ENCODE results near the gene KNDC1.

Gene KNDC1

DNA sequence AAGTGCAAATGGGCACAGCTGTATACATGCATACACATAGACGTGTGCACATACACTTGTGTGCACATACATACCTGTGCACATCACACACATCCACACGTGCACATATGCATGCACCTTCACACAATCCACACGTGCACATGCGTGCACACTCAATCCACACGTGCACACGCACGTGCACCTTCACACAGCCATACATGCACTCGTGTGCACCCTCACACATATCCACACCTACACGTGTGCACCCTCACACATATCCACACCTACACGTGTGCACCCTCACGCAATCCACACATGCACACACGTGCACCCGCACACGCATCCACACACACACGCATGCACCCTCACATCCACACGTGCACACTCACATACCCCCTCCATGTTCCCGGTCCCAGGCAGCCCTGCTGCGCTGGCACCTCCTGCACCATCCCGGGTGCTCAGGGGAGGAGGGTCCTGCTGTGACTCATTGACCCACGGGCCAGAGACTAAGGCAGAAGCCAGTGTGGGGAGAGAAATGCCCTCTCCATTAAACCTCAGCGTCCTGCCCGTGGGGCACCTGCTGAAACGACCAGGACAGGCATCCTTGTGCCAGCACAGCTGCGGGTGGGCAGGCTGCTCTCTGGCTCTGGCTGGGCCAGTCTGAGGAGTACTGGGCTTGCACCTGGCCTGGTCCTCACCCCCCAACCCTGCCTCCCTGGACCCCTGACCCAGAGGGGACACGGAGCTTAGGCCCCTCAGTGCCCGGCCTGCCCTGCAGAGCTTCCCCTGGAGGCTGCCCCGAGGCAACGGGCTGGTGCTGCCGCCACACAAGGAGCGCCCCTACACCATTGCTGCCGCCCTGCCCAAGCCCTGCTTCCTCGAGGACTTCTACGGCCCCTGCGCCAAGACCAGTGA lies 52.2 kb downstream of the KNDC1 start:
- DNase-seq (ENCODE audit: low read depth): no peak
- TF ChIP-seq CTCF (conservative IDR thresholded peaks at IDR 0.05; ENCODE audit: control insufficient read depth, insufficient read depth, low read depth, low read length): no peak

GRCh38 chr10:133212853-133213494 lies 53.0 kb downstream of the KNDC1 start:
- DNase-seq (ENCODE audit: low read depth): no peak
- H3K4me3 ChIP-seq (ENCODE audit: control insufficient read depth, low read depth, low read length): no peak overlapping the region
- no peak for TF ChIP-seq CTCF (conservative IDR thresholded peaks at IDR 0.05; ENCODE audit: control insufficient read depth, insufficient read depth, low read depth, low read length)

More for the DNA sequence above, 52.2 kb downstream of the KNDC1 start:
- H3K4me3 ChIP-seq (ENCODE audit: control insufficient read depth, low read depth, low read length): no peak overlapping the region

DNA sequence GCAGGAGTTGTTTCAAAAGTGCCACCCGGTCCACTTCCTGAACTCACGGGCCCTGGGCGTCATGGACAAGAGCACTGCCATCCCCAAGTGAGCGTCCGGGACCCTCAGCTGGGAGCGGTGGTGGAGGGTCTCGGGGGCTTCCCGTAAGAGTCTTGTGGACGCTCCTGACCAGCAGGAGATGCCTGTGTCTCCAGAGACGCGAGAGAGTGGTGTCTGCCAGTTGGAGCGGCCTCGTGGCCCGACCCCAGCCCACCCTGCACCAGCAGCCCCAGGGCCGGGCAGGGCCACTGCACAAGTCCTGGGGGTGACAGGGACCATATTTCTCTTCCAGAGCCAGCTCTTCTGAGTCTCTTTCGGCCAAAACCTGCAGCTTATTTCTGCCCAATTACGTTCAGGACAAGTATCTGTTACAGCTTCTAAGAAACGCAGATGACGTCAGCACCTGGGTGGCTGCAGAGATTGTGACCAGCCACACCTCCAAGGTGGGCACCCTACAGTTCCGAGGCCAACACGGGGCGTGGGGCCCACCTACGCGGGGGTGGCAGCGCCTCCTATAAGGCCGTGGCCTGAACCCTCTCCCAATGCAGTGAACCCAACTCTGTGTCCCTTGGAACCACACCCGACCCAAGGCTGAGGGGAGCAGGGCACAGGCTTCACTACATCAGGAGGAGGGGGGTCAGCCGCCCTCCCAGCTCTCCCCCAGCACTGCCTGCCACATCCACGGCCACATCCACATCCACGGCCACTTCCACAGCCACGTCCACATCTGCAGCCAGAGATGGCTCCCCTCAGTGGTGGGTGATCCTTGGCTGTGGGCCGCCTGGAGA lies 53.8 kb downstream of the KNDC1 start:
- DNase-seq (ENCODE audit: low read depth): no peak
- TF ChIP-seq CTCF (conservative IDR thresholded peaks at IDR 0.05; ENCODE audit: control insufficient read depth, insufficient read depth, low read depth, low read length): no peak
- no peak overlapping the region for H3K4me3 ChIP-seq (ENCODE audit: control insufficient read depth, low read depth, low read length)

DNA sequence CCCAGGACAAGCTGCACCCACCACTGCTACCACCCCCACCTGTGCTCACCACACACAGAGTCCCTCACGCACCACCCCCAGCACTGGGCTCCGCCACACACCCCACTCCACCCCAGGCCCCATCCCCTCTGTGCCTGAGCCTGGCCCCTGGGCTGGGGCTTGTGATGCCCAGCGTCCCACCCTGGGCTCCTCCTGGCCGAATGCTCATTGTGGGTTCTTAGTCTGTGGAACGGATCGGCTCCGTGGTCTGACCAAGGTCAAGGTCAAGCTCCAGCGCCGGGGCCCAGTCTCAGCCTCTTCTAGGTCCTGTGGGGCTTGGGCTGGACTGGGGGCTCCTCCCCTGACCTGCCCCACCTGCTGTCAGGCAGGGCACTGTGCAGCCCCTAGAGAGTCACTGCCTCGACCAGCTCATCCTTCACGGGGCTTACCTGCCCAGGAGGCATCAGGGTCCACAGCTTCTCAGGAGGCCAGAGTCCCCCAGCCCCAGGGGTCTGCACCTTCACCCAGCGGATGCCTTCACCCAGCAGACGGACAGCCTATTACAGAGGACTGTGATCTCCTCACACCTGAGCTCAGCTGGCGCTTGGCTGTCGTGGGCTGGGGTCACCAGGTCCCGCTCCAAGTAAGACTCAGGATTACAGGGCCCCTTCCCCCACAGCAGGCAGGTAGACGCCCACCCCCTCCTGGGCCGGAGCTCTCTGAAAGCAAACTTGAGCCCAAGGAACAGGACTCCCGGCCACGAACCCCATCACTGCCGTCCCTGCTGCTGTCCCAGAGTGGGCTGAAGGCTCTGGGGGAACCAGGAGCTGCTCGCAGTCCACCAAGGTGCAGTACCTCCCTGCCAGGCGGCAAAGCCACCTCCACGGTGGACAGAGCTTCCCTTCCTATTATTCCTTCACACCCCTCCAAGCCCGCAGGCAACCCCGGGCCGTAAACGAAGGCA lies 54.7 kb downstream of the KNDC1 start:
- TF ChIP-seq CTCF (conservative IDR thresholded peaks at IDR 0.05; ENCODE audit: control insufficient read depth, insufficient read depth, low read depth, low read length): no peak
- DNase-seq (ENCODE audit: low read depth): no peak
- H3K4me3 ChIP-seq (ENCODE audit: control insufficient read depth, low read depth, low read length): no peak overlapping the region

- no peak for DNase-seq (ENCODE audit: low read depth)
- no peak for TF ChIP-seq CTCF (conservative IDR thresholded peaks at IDR 0.05; ENCODE audit: control insufficient read depth, insufficient read depth, low read depth, low read length)
- no peak overlapping the region for H3K4me3 ChIP-seq (ENCODE audit: control insufficient read depth, low read depth, low read length)
Measured at GRCh38 chr10:133215586-133215985, 55.6 kb downstream of the KNDC1 start.

Measured in fibroblast of mammary gland (primary cell).